ENCODE measurements around the gene PTPN4.

PTPN4 gene

GRCh38 chr2:119809339-119810048 is 49.8 kb downstream of the PTPN4 start:
- DNase-seq, result no peak

DNA sequence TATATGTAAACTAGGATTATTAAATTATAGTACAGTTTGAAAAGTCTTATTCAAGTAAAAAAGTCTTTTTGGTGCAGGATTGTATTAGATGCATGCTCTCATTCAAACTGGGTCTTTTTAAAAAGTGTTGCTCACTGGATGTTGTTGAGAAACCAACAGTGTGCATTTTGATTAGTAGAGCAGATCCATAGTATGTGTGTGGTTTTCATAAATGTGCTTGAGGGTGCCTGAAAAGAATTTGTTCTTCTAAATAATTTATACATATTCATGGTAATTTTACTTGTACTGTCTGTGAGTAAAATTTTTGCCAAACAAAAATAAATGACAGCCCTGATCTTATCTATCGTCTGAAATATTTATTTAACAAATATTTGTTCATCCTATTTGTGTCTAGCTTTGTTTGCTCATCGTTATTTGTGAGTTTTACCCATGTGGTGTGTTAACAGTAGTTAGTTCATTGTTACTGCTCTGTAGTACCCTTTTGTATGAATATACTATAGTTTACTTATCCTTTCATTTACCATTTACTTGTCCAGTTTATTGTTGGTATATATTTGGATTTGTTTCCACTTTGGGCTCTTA is 50.4 kb downstream of the PTPN4 start:
- no peak for DNase-seq

- DNase-seq, result no peak
Observed at GRCh38 chr2:119814216-119814615, 54.5 kb downstream of the PTPN4 start.

- no peak for DNase-seq
Observed at GRCh38 chr2:119818792-119819191, 59.1 kb downstream of the PTPN4 start.

DNA sequence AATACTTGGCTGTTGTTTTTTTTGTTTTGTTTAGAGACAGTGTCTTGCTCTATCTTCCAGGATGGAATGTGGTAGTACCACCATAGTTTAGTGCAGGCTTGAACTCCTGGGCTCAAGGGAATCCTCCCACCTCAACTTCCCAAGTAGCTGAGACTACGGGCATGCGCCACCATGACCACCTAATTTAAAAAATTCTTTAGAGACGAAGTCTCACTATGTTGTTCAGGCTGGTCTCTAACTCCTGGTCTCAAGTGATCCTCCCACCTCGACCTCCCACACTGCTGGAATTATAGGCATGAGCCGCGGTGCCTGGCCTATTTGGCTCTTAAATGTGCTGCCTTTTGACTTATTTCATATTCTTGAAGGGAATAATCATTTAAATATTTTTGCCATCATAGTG is 60.1 kb downstream of the PTPN4 start:
- no peak for DNase-seq

DNA sequence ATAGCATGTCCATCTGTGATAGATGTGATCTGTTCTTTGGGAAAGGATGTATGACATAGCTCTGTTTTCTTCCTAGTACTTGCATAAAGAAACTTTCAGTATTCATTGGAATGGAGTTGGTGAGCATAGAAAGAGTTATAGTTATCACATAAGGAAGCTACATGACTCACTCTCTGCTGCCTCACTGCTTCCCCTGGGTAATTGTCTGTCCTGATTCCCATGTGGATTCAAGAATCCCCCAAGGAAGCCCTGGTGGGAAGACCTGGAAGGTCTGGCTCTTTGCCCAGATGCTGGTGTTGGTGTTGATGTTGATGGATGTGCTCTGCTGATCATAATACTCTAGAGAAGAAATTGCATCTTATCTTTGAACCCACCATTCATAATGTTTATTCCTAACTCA is 60.6 kb downstream of the PTPN4 start:
- DNase-seq, result no peak

DNA sequence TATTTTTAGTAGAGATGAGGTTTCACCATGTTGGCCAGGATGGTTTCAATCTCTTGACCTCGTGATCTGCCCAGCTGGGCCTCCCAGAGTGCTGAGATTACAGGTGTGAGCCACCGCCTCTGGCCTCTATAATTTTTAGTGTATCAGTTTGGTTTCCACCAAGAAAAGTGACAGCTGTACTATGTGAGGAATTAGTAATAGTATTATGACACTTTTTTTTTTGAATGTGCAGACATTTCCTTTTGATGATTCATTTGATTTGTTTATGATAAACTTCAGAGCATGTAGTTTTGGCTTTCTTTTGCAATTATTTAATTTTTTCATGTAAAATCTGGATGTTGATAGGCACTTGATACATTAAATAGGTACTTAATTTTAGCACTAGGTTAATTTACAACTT is 61.5 kb downstream of the PTPN4 start:
- DNase-seq, result peak; percentile 30

DNA sequence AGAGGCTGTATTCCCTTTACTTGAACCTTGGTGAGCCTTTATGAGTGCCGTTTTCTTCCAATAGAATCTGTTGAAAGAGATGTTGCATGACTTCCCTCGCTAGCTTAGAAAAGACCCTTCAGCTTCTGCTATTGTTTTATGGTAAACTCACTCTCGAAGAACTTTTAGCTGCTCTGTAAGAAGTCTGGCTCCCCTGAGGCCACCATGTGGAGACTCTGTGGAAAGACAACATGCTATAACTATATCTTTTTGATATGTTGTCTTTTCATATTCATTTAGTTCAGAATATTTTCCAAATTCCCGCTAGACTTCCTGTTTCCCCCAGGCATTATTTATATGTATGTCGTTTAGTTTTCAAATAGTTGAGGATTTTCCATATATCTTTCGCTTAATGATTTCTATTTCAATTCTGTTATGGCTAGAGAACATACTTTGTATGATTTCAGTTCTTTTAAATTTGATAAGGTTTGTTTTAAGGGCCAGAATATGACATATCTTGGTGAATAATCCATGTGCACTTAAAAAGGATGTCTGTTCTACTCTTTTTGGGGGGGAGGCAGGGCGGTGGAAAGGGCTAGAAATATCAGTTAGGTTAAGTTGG is 64.1 kb downstream of the PTPN4 start:
- peak; percentile 14 for DNase-seq

DNA sequence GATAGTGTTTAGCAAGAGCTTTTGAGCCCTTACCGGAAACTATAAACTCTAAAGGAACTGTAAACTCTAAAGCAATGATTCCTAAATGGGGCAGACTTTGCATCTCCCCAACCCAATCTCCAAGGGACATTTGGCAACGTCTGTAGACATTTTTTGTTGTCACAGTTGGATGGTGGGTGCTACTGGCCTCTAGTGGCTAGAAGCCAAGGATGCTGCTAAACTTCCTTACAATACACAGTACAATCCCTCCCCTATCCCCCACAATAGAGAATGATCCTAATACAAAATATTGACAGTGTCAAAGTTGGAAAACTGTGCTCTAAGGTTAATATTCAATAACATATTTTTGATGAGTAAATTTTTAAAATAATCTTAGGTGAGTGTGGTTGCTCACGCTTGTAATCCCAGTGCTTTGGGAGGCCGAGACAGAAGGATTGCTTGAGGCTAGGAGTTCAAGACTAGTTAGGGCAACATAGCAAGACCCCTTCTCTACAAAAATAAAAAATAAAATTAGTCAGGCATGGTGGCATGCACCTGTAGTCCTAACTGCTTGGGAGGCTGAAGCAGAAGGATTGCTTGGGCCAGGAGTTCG is 66.7 kb downstream of the PTPN4 start:
- DNase-seq, result peak; percentile 28

DNA sequence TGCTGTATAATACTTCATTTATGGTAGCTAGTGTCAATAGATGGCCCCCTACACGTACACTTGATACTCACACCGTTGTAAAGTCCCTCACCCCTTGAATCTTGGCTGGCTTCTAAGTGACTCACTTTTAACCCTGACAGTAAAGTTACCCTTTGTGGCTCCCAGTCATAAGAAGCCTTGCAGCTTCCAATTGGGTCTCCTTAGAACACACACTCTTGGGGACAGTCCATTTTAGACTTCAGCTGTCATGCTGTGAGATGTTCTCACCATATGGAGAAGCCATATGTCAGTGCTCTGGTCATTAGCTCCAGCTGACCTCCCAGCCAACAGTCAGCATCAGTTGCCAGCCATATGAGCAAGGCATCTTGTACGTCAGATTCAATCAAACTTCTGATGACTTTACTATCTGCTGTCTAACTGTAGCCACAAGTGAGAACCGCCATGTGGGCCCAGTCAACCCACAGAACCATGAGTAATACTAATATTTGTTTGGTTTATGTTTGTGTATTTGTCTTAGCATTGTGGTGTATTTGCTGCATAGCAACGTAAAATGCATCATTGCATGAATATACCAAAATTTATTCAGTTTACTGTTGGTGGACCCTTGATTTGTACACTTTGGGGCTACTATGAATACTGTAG is 68.3 kb downstream of the PTPN4 start:
- peak; percentile 6 for DNase-seq

DNA sequence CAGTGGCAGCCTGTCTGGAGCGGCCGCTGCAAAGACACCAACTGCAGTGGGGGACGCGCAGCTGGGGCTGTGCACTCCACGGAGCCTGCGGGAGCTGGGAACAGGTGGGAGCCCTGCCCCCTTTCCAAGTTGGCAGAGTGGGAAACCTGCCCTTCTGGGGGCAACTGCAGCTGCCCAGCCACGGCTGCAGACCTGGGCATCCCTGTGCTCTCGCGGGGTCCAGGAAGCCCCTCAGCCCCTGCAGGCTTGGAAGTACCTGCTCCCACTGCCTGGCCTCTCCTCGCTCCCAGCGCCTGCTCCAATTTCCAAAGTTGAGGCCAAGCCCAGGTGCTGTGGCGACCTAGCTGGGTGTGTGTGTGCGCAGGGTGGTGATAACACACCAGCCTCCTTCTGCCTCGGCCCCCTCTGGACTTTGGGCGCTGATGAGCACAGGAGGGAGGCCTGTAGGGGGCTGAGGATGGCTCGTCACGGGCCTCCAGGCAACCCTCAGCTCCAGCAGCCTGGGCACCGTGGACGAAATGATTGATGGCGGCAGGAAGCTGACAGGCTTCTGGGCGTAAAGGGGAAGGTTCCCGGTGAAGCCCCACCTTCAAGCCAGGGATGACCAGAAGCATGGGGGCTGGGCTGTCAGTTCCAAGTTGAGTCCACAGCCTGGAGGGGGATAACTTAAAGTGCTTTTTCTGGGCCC is 76.9 kb downstream of the PTPN4 start:
- DNase-seq, result no peak

- no peak for DNase-seq
Observed at GRCh38 chr2:119837350-119837749, 77.6 kb downstream of the PTPN4 start.

- no peak for DNase-seq
Observed at GRCh38 chr2:119837759-119838158, 78.0 kb downstream of the PTPN4 start.

- DNase-seq, result no peak
Observed at GRCh38 chr2:119838179-119838578, 78.5 kb downstream of the PTPN4 start.

DNA sequence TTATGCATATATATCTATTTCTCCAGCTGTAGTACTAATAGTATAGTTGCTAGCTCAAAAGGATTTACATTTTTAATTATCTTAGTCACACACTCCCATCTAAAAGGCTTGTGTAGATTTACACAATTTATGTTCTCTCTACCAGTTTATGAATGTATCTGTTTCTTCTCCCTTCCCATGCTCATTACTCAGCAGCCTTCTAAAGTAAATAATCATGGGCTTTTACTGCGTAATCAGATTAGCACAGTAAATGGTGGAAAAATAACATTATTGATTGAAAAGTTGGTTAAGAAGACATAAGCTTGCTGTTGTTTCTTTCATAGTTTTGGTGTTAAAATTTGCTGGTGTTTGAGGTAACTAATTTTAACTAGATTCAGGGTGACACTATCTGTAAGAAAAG is 81.8 kb downstream of the PTPN4 start:
- no peak for DNase-seq

GRCh38 chr2:119846021-119846420 is 86.3 kb downstream of the PTPN4 start:
- no peak for DNase-seq

GRCh38 chr2:119849838-119850565 is 90.3 kb downstream of the PTPN4 start:
- no peak for DNase-seq

DNA sequence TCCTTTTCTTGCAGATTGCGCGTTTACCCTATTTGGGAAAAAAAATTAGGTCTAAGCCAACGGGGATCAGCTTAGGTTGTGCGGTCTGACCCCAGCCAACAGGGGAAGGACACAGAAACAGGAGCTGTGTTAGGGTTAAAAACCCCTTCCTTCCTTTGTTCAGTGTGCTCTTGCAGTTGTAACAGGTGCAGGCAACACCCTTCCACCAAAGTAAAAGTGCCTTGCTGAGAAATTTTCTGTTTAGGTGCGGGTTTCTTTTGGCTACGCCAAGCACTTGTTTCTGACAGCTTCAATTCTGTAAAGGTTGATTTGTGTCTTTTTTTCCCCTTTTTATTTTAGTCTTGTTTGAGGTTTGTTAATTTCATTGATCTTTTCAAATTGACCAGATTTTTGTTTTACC is 92.5 kb downstream of the PTPN4 start:
- no peak for DNase-seq

DNA sequence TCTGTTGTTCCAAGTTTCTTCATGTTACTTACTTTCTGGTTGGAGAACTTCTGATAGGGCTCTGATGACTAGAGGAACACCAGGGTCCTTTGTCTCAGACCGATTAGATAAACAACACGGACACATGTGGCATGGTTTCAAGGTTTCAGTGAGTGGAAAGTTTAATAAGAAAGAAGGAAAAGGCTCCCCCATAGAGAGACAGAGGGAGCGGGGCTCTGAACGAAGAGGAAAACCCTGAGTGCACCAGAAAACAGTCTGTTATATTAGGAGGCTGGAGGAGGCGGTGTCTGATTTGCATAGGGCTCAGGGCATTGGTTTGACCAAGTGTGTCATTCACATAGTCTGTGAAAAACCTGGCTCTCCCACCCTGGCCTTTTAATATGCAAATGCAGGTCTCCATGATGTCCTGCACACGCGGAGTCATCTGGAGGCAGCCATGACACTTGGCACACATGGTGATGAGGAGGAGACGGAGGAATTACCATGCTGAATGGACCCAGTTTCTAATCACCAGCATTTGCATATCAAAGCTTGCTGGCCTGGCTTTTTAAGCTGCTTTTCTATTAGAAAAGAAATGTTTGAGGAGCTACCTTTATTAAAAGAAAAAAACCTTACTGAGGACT is 94.2 kb downstream of the PTPN4 start:
- DNase-seq, result no peak

GRCh38 chr2:119856469-119856901 is 96.8 kb downstream of the PTPN4 start:
- no peak for DNase-seq

- DNase-seq, result no peak
Observed at GRCh38 chr2:119857742-119858141, 98.0 kb downstream of the PTPN4 start.

DNA sequence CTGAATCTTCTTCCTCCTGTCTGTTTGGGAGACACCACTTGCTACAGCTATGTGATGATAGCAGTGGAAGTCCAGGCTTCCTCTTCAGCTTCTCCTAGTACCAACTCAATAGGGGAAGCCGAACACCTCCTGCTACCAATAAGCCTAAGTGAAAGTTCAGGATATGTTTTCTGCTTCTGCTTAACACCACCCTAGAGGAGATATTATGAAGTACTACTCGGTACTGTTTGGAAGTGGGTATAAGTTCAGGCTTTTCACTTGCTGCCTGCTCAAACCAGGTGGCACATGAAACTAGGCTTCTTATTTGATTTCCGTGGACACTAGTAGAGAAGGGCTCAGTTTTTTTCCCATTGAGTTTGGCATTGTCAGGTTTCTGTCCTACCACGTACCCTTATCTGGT is 99.8 kb downstream of the PTPN4 start:
- no peak for DNase-seq
